GM12864 (cell line): ENCODE measurements around the gene EDNRA.

Source experiments
- DNase-seq: peaks from one replicate; pipeline ENCODE4 v3.0.0-alpha.2; 2011; ENCODE audit warnings: low read depth
- H3K4me3 ChIP-seq: 2 replicates; pipeline ENCODE4 v1.5.1; 2011; ENCODE audit warnings: mild to moderate bottlenecking, low read depth, low read length, control low read depth
- TF ChIP-seq, protein P1 (sequence below): IDR thresholded peaks from 2 replicates; pipeline ENCODE4 v1.5.1; 2011; ENCODE audit warnings: low read depth, mild to moderate bottlenecking, moderate library complexity, low read length, control low read depth, inconsistent platforms; ENCODE audit errors: missing control alignments

Gene EDNRA

GRCh38 chr4:147571036-147571770 is 90.3 kb downstream of the EDNRA start:
- DNase-seq, result no peak
- TF ChIP-seq, protein P1, sequence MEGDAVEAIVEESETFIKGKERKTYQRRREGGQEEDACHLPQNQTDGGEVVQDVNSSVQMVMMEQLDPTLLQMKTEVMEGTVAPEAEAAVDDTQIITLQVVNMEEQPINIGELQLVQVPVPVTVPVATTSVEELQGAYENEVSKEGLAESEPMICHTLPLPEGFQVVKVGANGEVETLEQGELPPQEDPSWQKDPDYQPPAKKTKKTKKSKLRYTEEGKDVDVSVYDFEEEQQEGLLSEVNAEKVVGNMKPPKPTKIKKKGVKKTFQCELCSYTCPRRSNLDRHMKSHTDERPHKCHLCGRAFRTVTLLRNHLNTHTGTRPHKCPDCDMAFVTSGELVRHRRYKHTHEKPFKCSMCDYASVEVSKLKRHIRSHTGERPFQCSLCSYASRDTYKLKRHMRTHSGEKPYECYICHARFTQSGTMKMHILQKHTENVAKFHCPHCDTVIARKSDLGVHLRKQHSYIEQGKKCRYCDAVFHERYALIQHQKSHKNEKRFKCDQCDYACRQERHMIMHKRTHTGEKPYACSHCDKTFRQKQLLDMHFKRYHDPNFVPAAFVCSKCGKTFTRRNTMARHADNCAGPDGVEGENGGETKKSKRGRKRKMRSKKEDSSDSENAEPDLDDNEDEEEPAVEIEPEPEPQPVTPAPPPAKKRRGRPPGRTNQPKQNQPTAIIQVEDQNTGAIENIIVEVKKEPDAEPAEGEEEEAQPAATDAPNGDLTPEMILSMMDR, result no peak
- H3K4me3 ChIP-seq, result no peak overlapping the region

DNA sequence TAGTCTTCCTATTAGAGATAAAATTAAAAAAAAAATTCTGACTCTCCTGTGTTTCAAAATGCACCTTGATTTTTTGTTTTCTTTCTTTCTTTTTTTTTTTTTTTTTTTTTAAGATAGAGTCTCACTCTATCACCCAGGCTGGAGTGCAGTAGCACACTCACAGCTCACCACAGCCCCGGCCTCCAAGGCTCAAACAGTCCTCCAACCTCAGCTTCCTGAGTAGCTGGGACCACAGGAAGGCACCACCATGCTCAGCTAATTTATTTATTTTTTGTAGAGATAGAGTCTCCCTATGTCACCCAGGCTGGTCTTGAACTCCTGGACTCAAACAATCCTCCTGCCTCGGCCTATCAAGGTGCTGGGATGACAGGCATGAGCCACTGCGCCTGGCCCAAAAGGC is 95.2 kb downstream of the EDNRA start:
- no peak overlapping the region for H3K4me3 ChIP-seq
- DNase-seq, result no peak
- TF ChIP-seq, protein P1, result no peak

GRCh38 chr4:147578051-147578476 is 97.2 kb downstream of the EDNRA start:
- no peak for DNase-seq
- TF ChIP-seq, protein P1, result no peak

GRCh38 chr4:147578593-147578992 is 97.7 kb downstream of the EDNRA start:
- TF ChIP-seq, protein P1, result no peak
- H3K4me3 ChIP-seq, result no peak overlapping the region
- no peak for DNase-seq

More at GRCh38 chr4:147578051-147578476, 97.2 kb downstream of the EDNRA start:
- no peak overlapping the region for H3K4me3 ChIP-seq

DNA sequence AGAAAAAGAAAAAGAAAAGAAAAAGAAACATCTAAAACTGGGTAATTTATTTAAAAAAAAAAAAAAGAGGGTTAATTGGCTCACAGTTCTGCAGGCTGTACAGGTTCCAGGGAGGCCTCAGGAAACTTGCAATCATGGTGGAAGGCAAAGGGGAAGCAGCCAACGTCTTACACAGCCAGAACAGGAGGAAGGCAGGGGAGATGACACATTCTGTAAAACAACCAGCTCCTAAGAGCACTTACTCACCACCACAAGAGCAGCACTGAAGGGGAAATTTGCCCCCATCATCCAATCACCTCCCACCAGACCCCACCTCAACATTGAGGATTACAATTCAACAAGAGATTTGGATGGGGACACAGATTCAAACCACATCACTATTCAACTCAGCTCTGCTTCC is 99.5 kb downstream of the EDNRA start:
- TF ChIP-seq, protein P1, result no peak
- DNase-seq, result no peak
- no peak overlapping the region for H3K4me3 ChIP-seq

- TF ChIP-seq, protein P1, result no peak
- H3K4me3 ChIP-seq, result no peak overlapping the region
- no peak for DNase-seq
Measured at GRCh38 chr4:147581606-147582350, 100.9 kb downstream of the EDNRA start.
